Adrenal gland (tissue), 12 donors: Measurements from ENCODE around the gene SERPINE2. TPM values are rescaled to one million over a fixed set of nuclear protein-coding genes. Genes with fewer than 3 reads are reported as not detected.

ENCODE experiments used
- DNase-seq, 7 donors: peaks; one replicate each; pipeline ENCODE4 v3.0.0-alpha.2; 2019 to 2020
- H3K27ac ChIP-seq, 5 donors: fragments of 200-600 bp; sonication (generic) in 4 of 5; 1 replicate in 3 of 5; 2 replicates in 2 of 5; pipeline versions ENCODE4 v1.5.1 to v1.8.0; 2016 to 2020; ENCODE audit warnings: mild to moderate bottlenecking in 1 of 5
- H3K27me3 ChIP-seq: fragments of 200-600 bp; 2 replicates; pipeline ENCODE4 v1.8.0; 2021
- H3K36me3 ChIP-seq, 2 donors: fragments of 200-600 bp; replicated peaks in 1 of 2; 1 replicate in 1 of 2; 2 replicates in 1 of 2; pipeline versions ENCODE4 v1.5.1 to v1.8.0; 2018 to 2022
- H3K4me1 ChIP-seq, 2 donors: fragments of 200-600 bp; replicated peaks in 1 of 2; 1 replicate in 1 of 2; 2 replicates in 1 of 2; pipeline versions ENCODE4 v1.5.1 to v1.8.0; 2018 to 2021
- H3K4me3 ChIP-seq, 4 donors: fragments of 200-600 bp; sonication (generic) in 3 of 4; one replicate each; pipeline ENCODE4 v1.5.1; 2016 to 2018
- H3K9me3 ChIP-seq, 3 donors: fragments of 200-600 bp; sonication (generic) in 1 of 3; replicated peaks in 1 of 3; 1 replicate in 2 of 3; 2 replicates in 1 of 3; pipeline versions ENCODE4 v1.5.1 to v1.8.0; 2016 to 2021
- CTCF ChIP-seq, 6 experiments: fragments of 450-650 bp in 4 of 6; fragments of 200-600 bp in 2 of 6; sonication (generic) in 1 of 6; IDR thresholded peaks; 1 replicate in 5 of 6; 2 replicates in 1 of 6; pipeline versions ENCODE4 v1.5.1 to v1.8.0; 2016 to 2021; ENCODE audit warnings: antibody characterized with exemption in 6 of 6, mild to moderate bottlenecking in 2 of 6, moderate library complexity in 1 of 6
- POLR2A ChIP-seq, 2 donors: fragments of 450-650 bp; IDR thresholded peaks; one replicate each; pipeline ENCODE4 v1.6.1; 2017; ENCODE audit warnings: antibody characterized with exemption in 2 of 2, mild to moderate bottlenecking in 2 of 2, moderate library complexity in 1 of 2
- WGBS, 4 donors: extraction: QIAGEN DNeasy Blood & Tissue Kit in 2 of 4; methylation state at CpG; one replicate each; pipeline versions ENCODE4 v1.1.5 to v1.1.7; 2013 to 2017; 5-methylcytosine and 5-hydroxymethylcytosine counted together
- intact Hi-C, 2 donors: fragments of 100-400 bp; cut with DNase I; formaldehyde crosslinking; loops; one replicate each; pipeline versions ENCODE4 v1.14.1 to v1.15.0; 2022 to 2023
- polyA plus RNA-seq, 3 donors: library from polyadenylated mRNA; stranded (reverse); fragments of 200-250 nt in 2 of 3; fragments of 350-450 nt in 1 of 3; fragmentation: Illumina TruSeq in 1 of 3; extraction: RNeasy Lipid Tissue Mini Kit (QIAGEN cat#74804) in 1 of 3; gene quantifications; one replicate each; pipeline ENCODE4 v1.2.3, GENCODE V29; 2013 to 2014
- total RNA-seq, 9 donors: library from RNA; depleted of rRNA in 4 of 9; stranded (reverse); fragments of >200 nt in 4 of 9; fragments of 120-200 nt in 1 of 9; fragmentation: NEBNext Ultra II Directional in 1 of 9; extraction: Animal tissue kit (Norgen Biotek cat#: 25700) in 1 of 9; gene quantifications; one replicate each; pipeline versions ENCODE4 v1.1.0 to v1.2.4, GENCODE V29; 2013 to 2023
- donor health status: healthy with polysubstance abuse.
- donor health status: Bipolar disorder and iron deficiency.
- donor health status: DM: yes; HTN: yes; CAD: no.
- donor health status: DM: no; HTN: no; CAD: no.
- donor health status: DM: no; HTN: no; CAD: no.
- donor health status: DM: yes; HTN: yes; CAD: no.

The SERPINE2 gene
- total and polyA plus RNA-seq, 12 donors: 6.2 to 61.6 (median 16.0) TPM

- H3K27me3 ChIP-seq: peaks cover 24% of the 10 kb centered on the region
These were observed 2.2 kb downstream of the SERPINE2 start for GRCh38 chr2:224036731-224037361.

GRCh38 chr2:224034017-224034416 is 5.1 kb downstream of the SERPINE2 start:
- TF ChIP-seq POLR2A (IDR thresholded peaks at IDR 0.05) (no peak), CTCF (IDR thresholded peaks at IDR 0.05) (no peak)
- no peaks in the 10 kb centered on the region for H3K9me3 ChIP-seq
- H3K4me3 ChIP-seq: no peak overlapping the region
- peaks cover 20% of the 10 kb centered on the region for H3K27me3 ChIP-seq
- DNase-seq: no peak
- H3K4me1 ChIP-seq: peaks cover 0 to 9% of the 10 kb centered on the region in 2 donors
- no peaks in the 10 kb centered on the region for H3K36me3 ChIP-seq
- no peak overlapping the region for H3K27ac ChIP-seq
- 79 to 89% (median 81%) methylated on average over 5 of the region's 5 CpGs for WGBS, 4 donors
- intact Hi-C loops: no loop called here

More at GRCh38 chr2:224036731-224037361, 2.2 kb downstream of the SERPINE2 start:
- DNase-seq: no peak
- WGBS, 4 donors: 79 to 87% (median 83%) methylated on average over 6 of the region's 6 CpGs
- TF ChIP-seq CTCF (IDR thresholded peaks at IDR 0.05) (no peak), POLR2A (IDR thresholded peaks at IDR 0.05) (no peak)
- H3K9me3 ChIP-seq: no peaks in the 10 kb centered on the region
- H3K4me3 ChIP-seq: no peak overlapping the region
- no peaks in the 10 kb centered on the region for H3K36me3 ChIP-seq
- peaks cover 0 to 9% of the 10 kb centered on the region in 2 donors for H3K4me1 ChIP-seq
- H3K27ac ChIP-seq: no peak overlapping the region
- intact Hi-C loops: no loop called here

- Histone ChIP-seq H3K9me3 (no peaks in the 10 kb centered on the region), H3K27ac (no peak overlapping the region), H3K4me3 (no peak overlapping the region), H3K4me1 (peaks cover 0 to 9% of the 10 kb centered on the region in 2 donors), H3K27me3 (peaks cover 18% of the 10 kb centered on the region), H3K36me3 (no peaks in the 10 kb centered on the region)
- DNase-seq: no peak
- WGBS, 4 donors: 71 to 83% (median 76%) methylated on average over 3 of the region's 3 CpGs
- TF ChIP-seq POLR2A (IDR thresholded peaks at IDR 0.05) (no peak), CTCF (IDR thresholded peaks at IDR 0.05) (no peak)
- intact Hi-C loops: no loop called here
These were observed 5.5 kb downstream of the SERPINE2 start for GRCh38 chr2:224033601-224034000.

GRCh38 chr2:224032283-224032682 is 6.8 kb downstream of the SERPINE2 start:
- H3K27ac ChIP-seq: no peak overlapping the region
- no peaks in the 10 kb centered on the region for H3K9me3 ChIP-seq
- no peak for DNase-seq
- peaks cover 9% of the 10 kb centered on the region for H3K27me3 ChIP-seq
- no peak overlapping the region for H3K4me3 ChIP-seq
- TF ChIP-seq POLR2A (IDR thresholded peaks at IDR 0.05) (no peak), CTCF (IDR thresholded peaks at IDR 0.05) (no peak)
- no peaks in the 10 kb centered on the region for H3K36me3 ChIP-seq
- intact Hi-C loops: no loop called here
- no peaks in the 10 kb centered on the region for H3K4me1 ChIP-seq
- 58 to 66% (median 59%) methylated on average over 4 of the region's 4 CpGs for WGBS, 4 donors
